GM12891 (cell line): ENCODE measurements around the gene ARHGAP26.

Experiments
- POU2F2 ChIP-seq: IDR thresholded peaks from 2 replicates; pipeline ENCODE4 v1.6.1; 2011; ENCODE audit warnings: low read depth, mild to moderate bottlenecking, control low read depth, low read length, moderate library complexity
- SPI1 ChIP-seq: IDR thresholded peaks from 2 replicates; pipeline ENCODE4 v1.6.1; 2011; ENCODE audit warnings: low read depth, low read length, control low read depth

- TF ChIP-seq POU2F2 (no peak), SPI1 (no peak)
Observed at GRCh38 chr5:142969186-142969585, 199.0 kb downstream of the ARHGAP26 start.
